Activated T-cell treated with anti-CD3 and anti-CD28 coated beads, Interleukin-2, amount 50 U/mL, for 48 hours (primary cell): ENCODE results near the gene TSEN15.
"Not testable (repeated sequence)": the region's sequence is repeated elsewhere in the genome, so short reads cannot be mapped to it uniquely, and the experiment has no call there.

Experiments
- DNase-seq, 2 experiments: peaks; one replicate each; pipeline ENCODE4 v3.0.0-alpha.2; 2020

TSEN15 gene

DNA sequence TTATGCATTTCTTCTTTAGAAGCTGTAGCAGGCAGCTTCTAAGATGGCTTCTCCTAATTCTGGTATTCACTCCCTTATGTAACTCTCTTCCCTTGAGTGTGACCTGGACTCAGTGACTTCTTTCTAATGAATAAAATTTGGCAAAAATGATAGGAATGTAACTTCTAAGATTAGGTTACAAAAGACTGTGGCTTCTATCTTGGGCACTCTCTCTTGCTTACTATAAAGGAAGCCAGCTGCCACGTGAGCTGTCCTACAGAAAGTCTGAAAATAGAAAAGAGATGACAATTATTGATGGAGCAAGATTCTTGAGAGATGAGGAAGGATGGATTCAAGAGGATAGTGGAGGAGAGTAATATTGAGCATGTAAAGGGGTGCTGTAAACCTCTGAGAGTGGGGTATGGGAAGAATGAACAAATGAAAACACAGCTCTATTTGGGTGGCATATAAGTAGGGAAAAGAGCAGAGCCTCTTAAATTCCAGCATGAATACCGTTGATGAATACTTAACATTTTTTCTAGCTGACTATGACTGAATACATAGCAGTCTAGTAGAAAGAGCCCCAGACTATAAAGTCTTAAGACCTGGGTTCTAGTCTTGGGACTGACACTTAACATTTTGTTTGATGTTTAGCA, 5.5 kb downstream of the TSEN15 start:
- DNase-seq: no peak

DNA sequence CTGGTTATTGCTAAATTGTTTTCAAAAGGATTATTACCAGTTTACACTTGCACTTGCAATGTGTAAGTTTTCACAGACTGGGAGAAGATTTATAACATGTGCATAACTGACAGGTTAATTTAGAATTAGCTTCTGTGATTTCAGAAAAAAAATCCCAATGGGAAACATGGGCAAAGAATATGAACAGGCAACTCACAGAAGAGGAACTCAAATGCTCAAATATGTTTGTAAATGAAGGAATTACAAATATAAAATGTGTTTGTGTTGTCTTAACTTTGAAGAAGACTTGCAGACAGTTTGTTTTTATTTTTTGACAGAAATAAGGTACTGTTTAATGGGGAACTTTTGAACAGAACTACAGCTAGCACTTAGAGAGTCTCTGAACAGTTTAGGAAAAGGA, 8.4 kb downstream of the TSEN15 start:
- DNase-seq: no peak

DNA sequence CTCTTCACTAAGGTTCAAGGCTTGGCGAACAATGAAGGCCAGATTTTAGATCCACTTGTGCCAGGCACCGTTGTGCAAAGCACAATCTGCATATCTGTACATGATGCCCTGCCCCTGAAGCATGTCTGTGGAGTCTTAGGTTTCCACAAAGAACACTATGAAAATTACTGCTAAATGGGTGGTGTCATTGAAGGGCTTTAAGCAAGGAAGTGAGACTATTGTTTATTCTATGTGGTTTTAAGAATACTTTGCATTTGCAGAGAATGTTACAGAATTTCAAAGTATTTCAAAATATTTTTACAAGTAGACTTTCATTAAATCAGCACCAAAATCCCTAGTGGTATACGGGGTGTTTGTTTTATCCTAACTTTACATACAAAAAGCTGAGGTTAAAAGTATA, 8.8 kb downstream of the TSEN15 start:
- no peak for DNase-seq

DNA sequence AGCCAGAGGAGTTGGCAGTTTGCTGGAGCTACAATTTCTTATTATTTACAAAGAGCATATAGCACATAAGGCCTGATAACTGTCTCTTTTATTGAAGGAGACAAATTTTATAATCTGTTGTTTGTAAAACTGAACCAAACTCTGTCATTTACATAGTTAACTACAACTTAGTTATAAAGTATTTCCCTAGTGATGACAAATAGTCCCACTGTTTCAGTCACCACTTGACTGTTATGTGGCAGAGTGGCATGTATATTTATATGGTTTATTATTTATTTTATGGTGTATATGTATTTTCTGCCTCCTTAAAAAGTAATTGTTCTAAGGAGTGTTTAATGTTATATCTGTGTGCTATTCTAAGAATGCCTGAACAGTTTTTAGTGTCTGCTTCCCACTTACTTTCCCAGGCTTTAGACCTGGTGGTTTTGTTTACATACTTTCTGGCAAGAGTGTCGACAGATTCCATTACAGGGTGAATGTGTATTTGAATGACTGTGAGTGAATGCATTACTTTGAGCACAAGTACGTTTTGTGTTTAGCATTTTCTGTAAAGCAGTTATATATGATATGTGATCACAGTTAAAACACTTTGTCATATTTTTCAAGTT, 10.0 kb downstream of the TSEN15 start:
- no peak for DNase-seq

DNA sequence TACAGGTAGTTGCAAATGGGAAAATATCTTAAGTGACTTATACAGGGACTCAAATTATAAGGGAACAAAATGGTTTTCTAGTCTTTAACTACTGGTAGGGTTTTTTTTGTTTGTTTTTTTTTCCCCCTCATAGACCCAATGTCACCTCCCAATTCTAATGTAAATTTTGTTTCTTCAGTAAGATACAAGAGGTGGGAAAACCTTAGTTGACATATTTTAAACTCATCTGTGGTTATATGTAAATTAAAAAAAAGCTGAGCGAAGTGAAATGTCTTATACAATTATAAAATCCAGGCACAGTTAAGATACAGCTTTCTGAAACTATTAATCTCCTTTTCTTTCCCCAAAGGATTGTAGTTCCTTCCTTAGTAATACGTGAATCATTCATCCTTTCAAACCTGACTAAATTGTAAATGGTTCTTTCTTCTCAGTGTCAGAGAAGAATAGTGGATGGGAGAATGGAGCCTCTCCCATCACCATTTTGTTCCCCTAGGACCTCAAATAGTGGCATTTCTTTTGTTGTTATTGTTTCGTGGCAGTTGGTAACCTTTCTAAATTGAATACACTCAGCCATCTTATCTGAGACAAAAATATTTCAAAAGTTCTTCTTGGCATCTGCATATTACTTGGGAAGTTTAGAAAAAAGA, 11.2 kb downstream of the TSEN15 start:
- no peak for DNase-seq

DNA sequence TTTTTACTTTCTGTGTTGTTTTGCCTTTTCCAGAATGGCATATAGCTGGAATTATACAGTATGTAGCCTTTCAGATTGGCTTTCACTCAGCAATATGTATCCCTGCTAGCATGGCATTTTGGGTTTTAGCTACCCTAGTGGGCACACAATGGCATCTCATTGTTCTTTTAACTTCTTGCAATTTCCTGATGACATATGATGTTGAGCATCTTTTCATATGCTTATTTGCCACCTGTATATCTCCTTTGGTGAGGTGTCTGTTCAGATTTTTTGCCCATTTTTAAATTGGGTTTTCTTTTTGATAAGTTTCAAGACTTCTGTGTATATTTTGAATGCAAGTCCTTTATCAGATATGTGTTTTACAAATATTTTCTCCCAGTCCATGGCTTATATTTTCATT, 14.0 kb downstream of the TSEN15 start:
- DNase-seq: no peak

DNA sequence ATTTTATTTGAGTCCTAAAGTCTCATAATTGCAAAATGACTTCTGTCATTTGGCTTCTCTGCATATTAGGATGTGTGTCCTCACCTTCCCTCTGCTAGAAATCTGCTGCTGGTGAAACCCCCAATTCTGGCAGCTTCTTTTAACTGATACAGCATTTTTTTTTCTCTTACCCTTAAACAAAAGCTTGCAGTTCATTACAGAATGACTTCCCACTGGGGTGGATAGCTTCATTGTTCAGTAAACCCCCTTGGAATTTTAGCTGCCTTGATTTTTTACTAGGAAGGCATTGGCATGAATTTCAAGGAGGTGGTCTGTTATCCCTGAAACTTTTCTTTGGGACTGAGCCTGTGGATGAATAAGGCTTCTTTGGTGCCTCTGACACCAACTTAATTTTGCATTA, 16.8 kb downstream of the TSEN15 start:
- DNase-seq: no peak

DNA sequence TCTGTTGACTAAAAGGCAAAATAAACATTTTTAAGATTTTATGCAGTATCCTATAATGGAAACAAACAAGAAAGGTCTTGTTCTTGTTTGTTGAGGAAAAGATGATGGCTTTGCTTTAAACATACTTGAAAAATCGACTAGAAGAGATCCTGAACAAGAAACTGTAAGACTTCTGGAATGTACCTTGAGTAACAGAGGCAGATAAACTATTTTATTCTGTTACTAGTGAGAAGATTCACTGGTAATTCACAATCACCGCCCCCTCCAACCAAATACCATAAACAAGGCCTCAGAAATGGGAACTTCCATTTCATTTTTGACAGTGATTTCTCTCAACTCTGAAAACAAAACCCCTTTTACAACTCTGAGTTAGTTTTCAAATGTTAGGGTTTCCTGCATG, 18.1 kb downstream of the TSEN15 start:
- DNase-seq: no peak

DNA sequence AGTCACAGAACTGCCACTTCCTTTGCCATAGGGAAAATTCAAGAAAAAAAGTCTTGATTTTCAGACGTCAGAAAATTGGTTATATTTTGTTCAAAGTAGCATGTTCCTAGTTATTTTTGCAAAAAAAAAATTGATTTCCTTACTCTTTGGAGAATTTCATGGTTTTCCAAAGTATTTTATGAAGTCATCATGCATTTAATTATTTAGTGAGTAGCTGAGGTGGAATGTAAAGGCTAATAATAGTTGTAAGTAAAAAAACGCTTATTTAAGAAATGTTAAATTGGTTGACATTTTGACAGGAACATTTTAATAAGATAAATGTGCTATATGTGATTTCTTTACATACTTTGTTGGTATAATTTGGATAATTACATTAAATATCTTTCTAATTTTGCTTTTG, 20.8 kb downstream of the TSEN15 start:
- DNase-seq: no peak

DNA sequence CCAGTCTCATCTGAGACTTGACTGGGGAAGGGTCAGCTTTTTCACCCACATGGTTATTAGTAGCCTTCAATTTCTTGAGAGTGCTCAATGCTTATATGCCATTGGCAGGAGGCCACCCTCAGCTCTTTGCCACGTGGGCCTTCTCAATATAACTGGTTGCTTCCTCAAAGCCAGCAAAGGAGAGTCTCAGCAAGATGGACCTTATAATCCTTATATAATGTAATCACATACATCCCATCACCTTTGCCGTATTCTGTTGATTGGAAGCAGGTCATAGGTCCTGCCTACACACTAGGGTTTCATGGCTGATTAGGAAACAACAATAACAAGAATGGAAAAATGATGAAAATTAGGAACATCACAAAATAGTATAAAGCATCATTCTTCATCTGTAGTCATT, 22.9 kb downstream of the TSEN15 start:
- no peak for DNase-seq

DNA sequence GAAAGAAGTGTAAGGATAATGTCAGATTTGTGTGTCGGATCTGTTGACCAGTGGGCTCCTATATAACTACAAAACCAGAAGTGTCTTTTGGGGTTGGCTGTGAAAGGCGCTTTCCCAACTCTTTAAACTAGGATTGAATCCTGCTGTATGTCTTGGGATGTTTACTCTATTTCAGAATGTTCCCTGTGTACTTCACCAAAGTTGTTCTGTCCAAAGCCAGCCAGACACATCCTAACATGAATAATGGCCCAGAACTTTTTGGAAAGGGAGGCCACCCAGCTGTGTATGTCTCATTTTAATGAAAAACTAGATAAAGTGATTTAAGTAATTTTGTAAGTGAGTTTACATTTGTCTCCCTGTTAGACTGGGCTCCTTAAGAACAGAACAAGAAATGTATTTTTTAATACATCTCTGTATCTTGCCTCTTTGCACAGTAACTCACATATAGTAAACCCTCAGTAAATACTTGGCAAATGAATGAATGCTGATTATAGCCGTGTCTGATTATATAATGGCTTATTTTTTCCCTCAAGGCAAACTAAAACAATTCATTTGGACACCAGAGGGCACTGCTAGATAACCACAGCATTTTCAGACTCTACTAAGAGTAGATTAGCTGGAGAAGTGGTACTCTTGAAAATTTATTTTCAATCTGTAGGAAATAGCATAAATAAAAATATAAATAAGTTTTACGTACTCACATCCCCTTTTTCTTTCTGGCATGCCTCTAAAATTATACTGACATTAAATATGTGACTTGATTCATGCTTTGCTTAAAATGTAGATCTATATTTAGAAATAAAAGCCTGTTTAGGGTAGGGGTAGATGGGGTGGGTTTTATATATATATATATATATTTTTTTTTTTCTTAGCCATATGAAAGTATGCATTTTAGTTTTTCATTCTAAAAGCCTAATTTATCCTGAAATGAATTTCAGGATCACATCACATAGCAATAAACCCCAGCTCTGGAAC, 23.8 kb downstream of the TSEN15 start:
- DNase-seq: no peak

DNA sequence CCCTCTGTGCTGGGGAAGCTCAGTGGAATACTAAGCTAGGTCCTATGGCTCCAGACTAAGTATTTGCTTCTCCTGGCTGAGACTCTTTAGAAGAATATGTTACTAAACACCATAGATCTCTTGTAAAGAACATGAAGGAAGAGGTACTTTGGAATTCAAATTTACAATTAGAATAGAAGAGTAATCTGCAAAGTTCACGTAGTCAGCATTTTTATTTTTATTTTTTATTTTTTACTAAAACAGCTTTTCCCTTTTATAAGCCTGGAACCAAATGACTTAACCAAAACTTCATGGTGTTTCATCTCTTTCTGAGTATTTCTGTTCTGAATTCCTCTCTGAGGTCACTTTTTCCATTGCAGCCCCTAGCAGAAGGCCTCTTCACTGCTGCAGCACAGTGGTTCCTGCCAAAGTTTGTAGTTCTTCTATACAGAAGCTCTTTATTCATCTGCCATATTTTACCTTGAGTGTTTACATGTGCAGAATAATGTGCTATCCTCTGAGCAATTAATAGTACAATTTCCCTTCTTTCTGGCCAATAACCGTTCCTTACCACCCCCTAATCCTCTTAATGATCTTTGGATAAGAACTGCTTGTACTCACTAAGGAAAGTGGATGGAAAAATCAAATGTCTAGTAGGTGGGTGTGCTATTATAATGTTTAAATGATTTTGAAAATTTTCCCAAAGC, 27.2 kb downstream of the TSEN15 start:
- no peak for DNase-seq

DNA sequence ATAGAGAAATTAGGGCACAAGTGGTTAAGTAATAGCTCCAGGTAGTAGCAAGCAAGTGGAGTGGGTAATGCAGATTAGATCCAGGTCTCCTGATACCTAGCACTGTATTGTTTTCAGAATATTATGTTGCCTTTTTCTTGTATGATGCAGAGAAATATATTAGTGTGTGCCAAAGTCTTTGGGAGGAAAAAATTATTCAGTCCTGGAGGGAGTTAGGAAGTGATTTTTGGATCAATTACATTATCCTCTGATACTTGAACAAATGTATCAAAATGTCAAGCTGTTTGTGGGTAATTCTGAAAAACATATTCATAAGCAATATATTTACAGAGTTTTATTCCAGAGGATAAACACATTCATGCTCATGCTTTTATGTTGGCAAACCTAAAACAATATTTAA, 28.8 kb downstream of the TSEN15 start:
- no peak for DNase-seq

DNA sequence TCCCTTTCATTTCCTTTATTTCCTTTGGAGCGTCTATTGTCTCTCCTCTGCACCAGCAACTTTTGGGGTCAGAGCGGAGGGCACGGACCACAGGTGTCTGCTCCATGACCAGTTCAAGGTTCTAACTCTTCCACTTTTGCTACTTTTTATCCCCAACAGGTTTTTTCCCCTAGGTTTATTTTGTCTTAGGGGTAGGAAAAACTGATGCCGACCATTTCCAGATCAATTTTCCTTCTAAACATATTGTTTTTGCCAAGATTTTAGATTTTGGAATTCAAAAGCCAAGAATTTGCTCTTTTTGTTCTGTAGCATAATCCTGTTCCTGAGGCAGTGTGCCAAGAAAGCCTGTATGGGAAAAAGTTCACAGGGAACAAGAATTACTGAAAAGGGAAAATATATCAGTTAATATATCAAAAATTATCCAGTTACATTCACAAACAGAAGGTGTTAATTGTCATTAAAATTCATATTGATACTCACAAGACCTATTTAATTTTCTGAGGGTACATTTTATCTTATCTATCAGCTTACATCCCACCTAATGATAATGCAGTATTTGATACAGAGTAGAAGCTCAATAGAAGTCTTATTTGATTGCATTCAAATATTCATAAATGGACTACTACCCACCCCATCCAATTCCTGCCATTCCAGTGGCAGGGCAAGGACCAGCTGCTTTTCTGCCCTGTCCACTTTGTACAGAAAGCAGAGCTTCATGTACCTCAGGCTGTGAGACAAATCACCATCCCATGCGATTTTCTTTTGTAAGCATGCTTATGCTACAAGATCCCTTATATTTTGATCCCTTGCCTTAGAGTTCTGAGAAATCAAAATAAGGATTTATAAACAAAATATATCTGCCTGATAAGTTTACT, 31.2 kb downstream of the TSEN15 start:
- no peak for DNase-seq

DNA sequence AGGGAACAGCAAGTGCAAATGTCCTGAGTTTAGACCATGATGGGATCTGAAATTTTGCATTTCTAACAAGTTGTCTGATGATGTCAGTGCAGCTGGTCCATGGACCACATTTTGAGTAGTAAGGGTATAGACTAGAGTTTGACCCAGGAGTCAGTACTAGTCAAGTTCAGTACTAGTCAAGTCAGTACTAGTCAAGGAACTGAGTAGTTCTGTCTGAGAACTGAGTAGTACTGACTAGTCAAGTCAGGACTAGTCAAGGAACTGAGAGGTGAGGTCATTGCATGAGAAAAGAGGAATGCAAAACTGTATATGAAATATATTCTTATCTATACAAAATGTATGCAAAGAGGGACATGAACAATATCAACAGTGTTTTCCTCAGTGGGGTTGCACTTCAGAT, 34.1 kb downstream of the TSEN15 start:
- DNase-seq: no peak

DNA sequence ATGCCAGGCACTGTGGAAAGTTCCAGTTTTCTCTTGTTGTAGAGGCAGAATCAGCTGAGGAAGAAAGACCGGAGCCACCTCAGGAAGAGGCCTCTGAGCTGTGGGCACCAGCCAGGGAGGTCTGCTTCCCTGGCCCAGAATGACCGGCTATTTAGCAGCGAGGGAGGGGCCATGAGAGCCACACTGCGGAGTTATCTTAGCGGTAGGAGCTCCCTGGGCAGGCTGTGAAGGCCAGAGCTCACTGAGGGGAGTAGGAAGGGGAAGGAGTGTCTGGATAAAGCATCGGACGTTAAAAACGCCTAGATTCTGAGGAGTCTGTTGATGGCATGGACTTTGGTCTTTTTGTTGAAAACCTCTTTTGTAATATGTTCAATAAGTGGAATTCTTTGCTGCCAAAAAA, 36.5 kb downstream of the TSEN15 start:
- no peak for DNase-seq

DNA sequence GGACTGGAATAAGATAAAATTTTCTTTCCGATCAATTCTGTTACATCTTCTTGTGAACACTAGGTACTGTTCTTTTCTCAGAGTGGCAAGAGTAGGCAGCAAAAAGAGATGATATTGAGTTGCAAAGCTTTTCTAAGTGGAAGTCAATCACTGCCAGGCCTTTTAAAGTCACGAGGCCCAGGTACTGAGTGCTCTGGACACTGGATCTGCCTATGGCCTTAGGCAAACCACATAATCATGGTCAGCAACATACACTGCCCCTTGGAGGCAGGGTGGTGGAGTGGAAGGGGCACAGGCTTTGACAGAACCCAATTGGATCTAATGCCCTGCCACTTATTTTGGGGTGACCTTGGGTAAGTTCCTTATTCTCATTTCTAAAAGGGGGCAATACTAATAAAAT, 41.5 kb downstream of the TSEN15 start:
- no peak for DNase-seq

DNA sequence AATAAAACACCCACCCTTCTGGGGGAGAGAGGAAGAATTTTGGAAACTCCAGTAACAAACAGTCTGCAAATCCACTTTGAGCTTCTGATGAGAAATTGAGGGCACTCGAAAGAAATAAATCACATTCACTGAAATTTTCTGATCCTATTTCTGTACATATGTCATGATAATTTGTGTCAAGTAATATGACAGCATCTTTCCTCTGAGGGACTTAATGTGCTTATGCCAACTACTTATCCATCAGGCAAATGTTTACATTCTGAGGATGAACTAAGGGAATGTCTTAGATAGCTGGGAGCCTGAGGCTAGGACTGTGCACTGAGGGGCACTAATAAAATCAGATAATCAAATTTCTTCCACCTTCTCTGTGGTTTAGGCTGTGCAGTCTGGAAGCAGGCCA, 44.5 kb downstream of the TSEN15 start:
- DNase-seq: no peak

DNA sequence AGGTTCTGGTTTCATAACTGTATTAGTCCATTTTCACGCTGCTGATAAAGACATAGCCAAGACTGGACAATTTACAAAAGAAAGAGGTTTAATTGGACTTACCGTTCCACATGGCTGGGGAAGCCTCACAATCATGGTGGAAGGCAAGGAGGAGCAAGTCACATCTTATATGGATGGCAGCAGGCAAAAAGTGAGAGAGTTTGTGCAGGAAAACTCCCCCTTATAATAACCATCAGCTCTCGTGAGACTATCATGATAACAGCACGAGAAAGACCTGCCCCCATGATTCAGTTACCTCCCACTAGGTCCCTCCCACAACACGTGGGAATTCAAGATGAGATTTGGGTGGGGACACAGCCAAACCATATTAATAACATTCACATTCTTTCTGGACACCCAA, 45.0 kb downstream of the TSEN15 start:
- DNase-seq: not testable (repeated sequence)

DNA sequence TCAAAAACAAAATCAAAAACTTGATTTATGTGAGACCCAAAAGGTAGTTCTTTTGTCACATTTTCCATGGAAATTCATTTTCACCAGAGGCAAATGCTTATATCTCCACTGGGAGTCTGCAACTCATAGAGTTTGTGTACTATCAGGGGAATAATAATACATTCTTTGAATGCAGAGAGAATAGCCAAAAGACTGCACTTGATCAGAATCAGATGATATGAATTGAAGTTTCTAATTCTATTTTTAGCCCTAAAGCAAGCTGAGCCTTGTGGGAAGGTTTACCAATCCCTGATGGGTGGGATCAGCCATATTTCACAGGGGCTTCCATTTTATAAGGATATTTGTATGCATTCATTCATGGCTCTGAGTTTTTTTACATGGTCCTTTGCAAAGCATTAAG, 49.6 kb downstream of the TSEN15 start:
- no peak for DNase-seq

DNA sequence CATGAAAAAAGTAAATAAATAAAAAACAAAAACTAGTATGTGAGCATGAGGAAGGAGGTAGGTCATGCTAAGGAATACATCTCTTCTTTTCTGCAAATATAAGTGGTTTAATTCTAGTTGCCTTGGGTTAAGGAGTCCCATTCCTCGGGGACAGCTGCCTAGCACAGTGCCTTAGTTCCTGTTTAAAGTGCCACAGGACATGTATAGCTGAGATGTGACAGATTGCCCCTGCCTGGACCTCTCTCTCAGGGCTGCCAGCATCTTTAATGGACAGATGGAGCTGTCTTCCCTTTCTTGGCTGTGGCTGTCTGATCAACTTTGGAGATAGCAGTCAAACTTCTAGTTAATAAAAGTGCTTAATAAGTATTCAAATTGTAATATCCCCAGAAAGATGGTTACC, 50.0 kb downstream of the TSEN15 start:
- DNase-seq: no peak
